Measurements from ENCODE around the gene GET4. TPM values are rescaled to one million over a fixed set of nuclear protein-coding genes. Genes with fewer than 3 reads are reported as not detected.

GET4 gene
- total RNA-seq, 2 donors from 2014 or later: 50.0 to 91.9 TPM

- H3K27me3 ChIP-seq (replicated peaks; ENCODE audit: insufficient read depth): no peaks in the 10 kb centered on the region
- 95% methylated on average over 15 of the region's 16 CpGs for WGBS
- H3K36me3 ChIP-seq: peaks cover 0 to 10% of the 10 kb centered on the region in 2 donors
- no peak for TF ChIP-seq POLR2A (IDR thresholded peaks at IDR 0.05)
- no peak for TF ChIP-seq CTCF (IDR thresholded peaks at IDR 0.05)
- no peak for TF ChIP-seq POLR2AphosphoS5 (IDR thresholded peaks at IDR 0.05)
- DNase-seq (ENCODE audit: low spot score): no peak
- no peaks in the 10 kb centered on the region for H3K9me3 ChIP-seq
- H3K4me3 ChIP-seq: no peak overlapping the region
- H3K27ac ChIP-seq: no peak overlapping the region
- intact Hi-C loops (cut with DNase I): no loop called here
- no peaks in the 10 kb centered on the region for H3K4me1 ChIP-seq (replicated peaks)
These were observed 23.5 kb downstream of the GET4 start for GRCh38 chr7:899806-900205.

- Histone ChIP-seq H3K9me3 (no peaks in the 10 kb centered on the region), H3K4me1 (replicated peaks) (no peaks in the 10 kb centered on the region), H3K27ac (no peak overlapping the region), H3K27me3 (replicated peaks; ENCODE audit: insufficient read depth) (no peaks in the 10 kb centered on the region), H3K36me3 (peaks cover 0 to 8% of the 10 kb centered on the region in 2 donors), H3K4me3 (no peak overlapping the region)
- intact Hi-C loops (cut with DNase I): no loop called here
- 88% methylated on average over 15 of the region's 26 CpGs for WGBS
- TF ChIP-seq POLR2AphosphoS5 (IDR thresholded peaks at IDR 0.05) (no peak), POLR2A (IDR thresholded peaks at IDR 0.05) (no peak), CTCF (IDR thresholded peaks at IDR 0.05) (no peak)
- no peak for DNase-seq (ENCODE audit: low spot score)
These were observed 24.1 kb downstream of the GET4 start for GRCh38 chr7:900331-901040.

GRCh38 chr7:901041-901387 lies 24.7 kb downstream of the GET4 start:
- H3K27ac ChIP-seq: no peak overlapping the region
- 84% methylated on average over 7 of the region's 8 CpGs for WGBS

GRCh38 chr7:901388-902154 lies 25.2 kb downstream of the GET4 start:
- Histone ChIP-seq H3K4me3 (no peak overlapping the region), H3K9me3 (no peaks in the 10 kb centered on the region), H3K4me1 (replicated peaks) (no peaks in the 10 kb centered on the region), H3K27ac (no peak overlapping the region), H3K27me3 (replicated peaks; ENCODE audit: insufficient read depth) (no peaks in the 10 kb centered on the region), H3K36me3 (no peaks in the 10 kb centered on the region)
- DNase-seq (ENCODE audit: low spot score): no peak
- TF ChIP-seq CTCF (IDR thresholded peaks at IDR 0.05): no peak
- no peak for TF ChIP-seq POLR2A (IDR thresholded peaks at IDR 0.05)
- no peak for TF ChIP-seq POLR2AphosphoS5 (IDR thresholded peaks at IDR 0.05)
- WGBS: 29% methylated on average over 24 of the region's 24 CpGs
- intact Hi-C loops (cut with DNase I): no loop called here

More at GRCh38 chr7:901041-901387, 24.7 kb downstream of the GET4 start:
- peaks cover 0 to 2% of the 10 kb centered on the region in 2 donors for H3K36me3 ChIP-seq
- no peak for DNase-seq (ENCODE audit: low spot score)
- intact Hi-C loops (cut with DNase I): no loop called here
- TF ChIP-seq POLR2AphosphoS5 (IDR thresholded peaks at IDR 0.05) (no peak), POLR2A (IDR thresholded peaks at IDR 0.05) (no peak), CTCF (IDR thresholded peaks at IDR 0.05) (no peak)
- no peaks in the 10 kb centered on the region for H3K4me1 ChIP-seq (replicated peaks)
- no peaks in the 10 kb centered on the region for H3K27me3 ChIP-seq (replicated peaks; ENCODE audit: insufficient read depth)
- H3K9me3 ChIP-seq: no peaks in the 10 kb centered on the region
- H3K4me3 ChIP-seq: no peak overlapping the region
